Measurements from ENCODE around the gene AMBP.

The AMBP gene

GRCh38 chr9:114112778-114113584, 34.9 kb upstream of the AMBP start:
- DNase-seq, result no peak

- DNase-seq, result no peak
These were observed 34.2 kb upstream of the AMBP start for GRCh38 chr9:114112325-114112724.

- no peak for DNase-seq
These were observed 32.1 kb upstream of the AMBP start for GRCh38 chr9:114110180-114110579.

GRCh38 chr9:114109124-114109523, 31.0 kb upstream of the AMBP start:
- no peak for DNase-seq

- DNase-seq, result peak; percentile 7
These were observed 30.1 kb upstream of the AMBP start for GRCh38 chr9:114108016-114108833.

GRCh38 chr9:114107286-114108001, 29.3 kb upstream of the AMBP start:
- no peak for DNase-seq

- no peak for DNase-seq
These were observed 27.1 kb upstream of the AMBP start for GRCh38 chr9:114105236-114105635.

- DNase-seq, result no peak
These were observed 24.4 kb upstream of the AMBP start for GRCh38 chr9:114102484-114102883.

- no peak for DNase-seq
These were observed 22.4 kb upstream of the AMBP start for GRCh38 chr9:114100536-114100935.

- DNase-seq, result no peak
These were observed 21.7 kb upstream of the AMBP start for GRCh38 chr9:114099669-114100270.

GRCh38 chr9:114098936-114099668, 21.0 kb upstream of the AMBP start, which contains the start of gene KIF12:
Gene KIF12, minus strand, starts transcription at chr9:114099292. Its CDS starts 16 bp downstream, at chr9:114099276.
- no peak for DNase-seq

- DNase-seq, result peak; percentile 9
These were observed 20.2 kb upstream of the AMBP start for GRCh38 chr9:114098021-114098935.

- no peak for DNase-seq
These were observed 19.5 kb upstream of the AMBP start for GRCh38 chr9:114097613-114098020.

GRCh38 chr9:114096866-114097612, 18.9 kb upstream of the AMBP start:
- DNase-seq, result no peak

- DNase-seq, result no peak
These were observed 18.0 kb upstream of the AMBP start for GRCh38 chr9:114096041-114096511.

- DNase-seq, result no peak
These were observed 16.9 kb upstream of the AMBP start for GRCh38 chr9:114094971-114095370.

- no peak for DNase-seq
These were observed 15.8 kb upstream of the AMBP start for GRCh38 chr9:114093761-114094505.

GRCh38 chr9:114093031-114093471, 15.0 kb upstream of the AMBP start:
- no peak for DNase-seq

GRCh38 chr9:114092336-114092735, 14.2 kb upstream of the AMBP start:
- DNase-seq, result no peak
